Measurements from ENCODE around the gene MAST4. TPM values are rescaled to one million over a fixed set of nuclear protein-coding genes. Genes with fewer than 3 reads are reported as not detected.
A peak's percentile ranks its signal among the peaks of the same experiment; 100 is the strongest.

MAST4 gene
- total and polyA plus RNA-seq, 2 of the 8 experiments (the other 6 are each of a cell fraction or from before 2014, with no cell fraction given), result 1.5 to 2.6 TPM

GRCh38 chr5:66904189-66904588 lies 308.0 kb downstream of the MAST4 start:
- peaks cover 6 to 10% (median 7%) of the 10 kb centered on the region in 4 experiments for H3K4me1 ChIP-seq (replicated peaks in 1 of 4; ENCODE audit: control insufficient read depth in 3 of 4, insufficient read depth in 4 of 4, low read length in 3 of 4)
- H3K18ac ChIP-seq (ENCODE audit: extremely low read depth, low read length), result no peak overlapping the region
- CTCF ChIA-PET (ENCODE audit: partially characterized antibody), result interaction anchor here (1.2 to 1.7 kb wide), 2 partner anchors 10 to 243 kb away, joined by 3 to 5 read pairs; no protein-coding TSS in a partner anchor
- H3K4ac ChIP-seq (replicated peaks; ENCODE audit: insufficient read length, low read depth, low read length), result no peak overlapping the region
- peak in 1 of 2 experiments; percentile 19 for DNase-seq (ENCODE audit: low read depth in 1 of 2, low spot score in 2 of 2)
- no peaks in the 10 kb centered on the region for H3K36me3 ChIP-seq (ENCODE audit: control insufficient read depth in 2 of 4, insufficient read depth in 4 of 4, low read length in 3 of 4)
- H4K91ac ChIP-seq (replicated peaks; ENCODE audit: insufficient read length, low read length), result no peak overlapping the region
- POLR2A ChIA-PET (ENCODE audit: partially characterized antibody), result interaction anchor here (0.9 kb wide), 1 partner anchor 11 kb away, joined by 3 read pairs; no protein-coding TSS in a partner anchor
- H2BK15ac ChIP-seq (ENCODE audit: low read length), result no peak overlapping the region
- no peak overlapping the region for H4K5ac ChIP-seq (ENCODE audit: insufficient read length, low read depth, low read length)
- no peak overlapping the region for H2BK120ac ChIP-seq (replicated peaks; ENCODE audit: low read depth, low read length)
- peaks cover 2 to 7% of the 10 kb centered on the region in 2 experiments for H4K20me1 ChIP-seq (replicated peaks in 1 of 2; ENCODE audit: control insufficient read depth in 1 of 2, insufficient read depth in 2 of 2, low read length in 2 of 2)
- H3K4me2 ChIP-seq (ENCODE audit: insufficient read depth in 1 of 2, low read depth in 2 of 2, low read length in 2 of 2), result peak overlapping the region; percentile 20 to 60; a peak in 3 of 4 replicates
- H3K56ac ChIP-seq (replicated peaks; ENCODE audit: insufficient read length, low read depth, low read length), result no peak overlapping the region
- peak overlapping the region in 1 of 4 experiments; percentile 44; a peak in 1 of 8 replicates for H3K4me3 ChIP-seq (ENCODE audit: extremely low read depth in 1 of 4, insufficient read depth in 2 of 4, low read depth in 3 of 4, low read length in 4 of 4)
- no peak overlapping the region for H2AK5ac ChIP-seq (ENCODE audit: low read depth, low read length)
- H3K27ac ChIP-seq (ENCODE audit: low read depth, low read length), result no peak overlapping the region
- H2BK12ac ChIP-seq (ENCODE audit: low read depth, low read length), result no peak overlapping the region
- WGBS, 2 experiments (ENCODE audit: extremely low coverage in 1 of 2, insufficient coverage in 1 of 2, insufficient read length in 1 of 2, insufficient replicate concordance in 2 of 2, low coverage in 1 of 2, low lambda C conversion rate in 2 of 2, missing lambda C conversion rate in 1 of 2), result 5% methylated on average over 3 of the region's 3 CpGs; no CpG with 5 or more reads in 1 of the 2 experiments
- no peaks in the 10 kb centered on the region for H3K23me2 ChIP-seq (ENCODE audit: low read depth, low read length)
- 0 out of 4 replicates have a peak, but pooled peaks cover 0 to 2% of the 10 kb centered on the region in 2 experiments for H3K9me3 ChIP-seq (ENCODE audit: insufficient read depth in 2 of 2, low read depth in 1 of 2, low read length in 1 of 2)
- H3K27me3 ChIP-seq (replicated peaks in 1 of 4; ENCODE audit: control insufficient read depth in 3 of 4, extremely low read depth in 1 of 4, insufficient read depth in 3 of 4, low read length in 3 of 4), result peaks cover 13 to 69% (median 54%) of the 10 kb centered on the region in 4 experiments
- H2BK5ac ChIP-seq (ENCODE audit: low read depth, low read length), result no peak overlapping the region
- H3K79me2 ChIP-seq (ENCODE audit: control insufficient read depth in 1 of 2, insufficient read depth in 2 of 2, low read length in 2 of 2), result no peaks in the 10 kb centered on the region
- H3K79me1 ChIP-seq (ENCODE audit: low read depth, low read length), result no peaks in the 10 kb centered on the region
- no peak overlapping the region for H2BK20ac ChIP-seq (ENCODE audit: low read length)
- H4K8ac ChIP-seq (ENCODE audit: extremely low read depth, insufficient read depth, low read length), result no peak overlapping the region
- no peak overlapping the region for H3K14ac ChIP-seq (ENCODE audit: insufficient read length)
- H2AFZ ChIP-seq (ENCODE audit: low read length), result no peak overlapping the region
- peak; percentile 52 for FAIRE-seq
- no peak overlapping the region for H3K9ac ChIP-seq (replicated peaks in 1 of 4; ENCODE audit: extremely low read depth in 1 of 4, low read depth in 3 of 4, low read length in 3 of 4)
- no peak overlapping the region for H3K23ac ChIP-seq (ENCODE audit: insufficient read length)
- TF ChIP-seq CBX5 (IDR thresholded peaks at IDR 0.05; ENCODE audit: low read depth, low read length), result no peak
- TF ChIP-seq SIN3A (conservative IDR thresholded peaks at IDR 0.05 in 1 of 2, IDR thresholded peaks at IDR 0.05 in 1 of 2; ENCODE audit: low read depth in 1 of 2, low read length in 2 of 2), result no peak
- no peak for TF ChIP-seq BRCA1 (IDR thresholded peaks at IDR 0.05; ENCODE audit: low read depth, low read length)
- peak; percentile 86 for TF ChIP-seq TCF12 (IDR thresholded peaks at IDR 0.05; ENCODE audit: low read depth, low read length)
- TF ChIP-seq BCL11A (IDR thresholded peaks at IDR 0.05; ENCODE audit: low read depth in 2 of 2, low read length in 2 of 2), result peak; percentile 31 to 86
- TF ChIP-seq JUND (IDR thresholded peaks at IDR 0.05; ENCODE audit: low read length), result no peak
- TF ChIP-seq RFX5 (IDR thresholded peaks at IDR 0.05; ENCODE audit: borderline replicate concordance, low read depth, low read length), result no peak
- TF ChIP-seq EZH2 (IDR thresholded peaks at IDR 0.05; ENCODE audit: low read depth, low read length, severe bottlenecking), result no peak
- TF ChIP-seq ATF2 (IDR thresholded peaks at IDR 0.05; ENCODE audit: low read length), result no peak

All from H1 (cell line).